ENCODE results near the gene CEP152. TPM values are rescaled to one million over a fixed set of nuclear protein-coding genes. Genes with fewer than 3 reads are reported as not detected.

Gene CEP152
- total RNA-seq, 1 experiment from 2014 or later = 28.9 TPM

- H4K20me1 ChIP-seq (ENCODE audit: insufficient read depth, low read depth, low read length) = no peaks in the 10 kb centered on the region
- peaks cover 43% of the 10 kb centered on the region for H3K79me2 ChIP-seq (ENCODE audit: low read length)
- H3K9ac ChIP-seq (ENCODE audit: low read length) = no peak overlapping the region
Measured at GRCh38 chr15:48778331-48778730, 32.5 kb downstream of the CEP152 start.

GRCh38 chr15:48777645-48778330 is 33.1 kb downstream of the CEP152 start:
- Histone ChIP-seq H3K9me2 (replicated peaks; ENCODE audit: insufficient read depth, low read length) (no peaks in the 10 kb centered on the region), H3K27ac (ENCODE audit: low read length) (no peak overlapping the region), H3K79me2 (ENCODE audit: low read length) (peaks cover 47% of the 10 kb centered on the region), H3K4me1 (ENCODE audit: low read length) (no peaks in the 10 kb centered on the region), H3K9me3 (ENCODE audit: low read length) (no peaks in the 10 kb centered on the region), H3K4me2 (ENCODE audit: low read depth, low read length, poor library complexity, severe bottlenecking) (no peak overlapping the region), H2AFZ (ENCODE audit: low read length) (no peak overlapping the region), H3K9ac (ENCODE audit: low read length) (no peak overlapping the region), H3K36me3 (ENCODE audit: insufficient read depth, low read length) (peaks cover 68% of the 10 kb centered on the region), H3K27me3 (ENCODE audit: low read length) (no peaks in the 10 kb centered on the region), H4K20me1 (ENCODE audit: insufficient read depth, low read depth, low read length) (no peaks in the 10 kb centered on the region), H3K4me3 (ENCODE audit: low read length) (no peak overlapping the region)
- DNase-seq = no peak

More at GRCh38 chr15:48778331-48778730, 32.5 kb downstream of the CEP152 start:
- no peak overlapping the region for H3K27ac ChIP-seq (ENCODE audit: low read length)
- no peak overlapping the region for H3K4me3 ChIP-seq (ENCODE audit: low read length)
- no peaks in the 10 kb centered on the region for H3K27me3 ChIP-seq (ENCODE audit: low read length)
- H3K36me3 ChIP-seq (ENCODE audit: insufficient read depth, low read length) = peaks cover 70% of the 10 kb centered on the region
- no peak overlapping the region for H2AFZ ChIP-seq (ENCODE audit: low read length)
- H3K4me1 ChIP-seq (ENCODE audit: low read length) = no peaks in the 10 kb centered on the region
- no peak for DNase-seq
- no peaks in the 10 kb centered on the region for H3K9me3 ChIP-seq (ENCODE audit: low read length)
- no peaks in the 10 kb centered on the region for H3K9me2 ChIP-seq (replicated peaks; ENCODE audit: insufficient read depth, low read length)
- no peak overlapping the region for H3K4me2 ChIP-seq (ENCODE audit: low read depth, low read length, poor library complexity, severe bottlenecking)

- H3K9ac ChIP-seq (ENCODE audit: low read length) = no peak overlapping the region
Measured at GRCh38 chr15:48775546-48775945, 35.3 kb downstream of the CEP152 start.

GRCh38 chr15:48774484-48774883 is 36.4 kb downstream of the CEP152 start:
- peaks cover 68% of the 10 kb centered on the region for H3K36me3 ChIP-seq (ENCODE audit: insufficient read depth, low read length)
- no peaks in the 10 kb centered on the region for H3K9me3 ChIP-seq (ENCODE audit: low read length)
- no peak overlapping the region for H3K4me2 ChIP-seq (ENCODE audit: low read depth, low read length, poor library complexity, severe bottlenecking)
- no peaks in the 10 kb centered on the region for H3K9me2 ChIP-seq (replicated peaks; ENCODE audit: insufficient read depth, low read length)
- no peaks in the 10 kb centered on the region for H4K20me1 ChIP-seq (ENCODE audit: insufficient read depth, low read depth, low read length)
- H3K4me3 ChIP-seq (ENCODE audit: low read length) = no peak overlapping the region
- H3K27ac ChIP-seq (ENCODE audit: low read length) = no peak overlapping the region
- H2AFZ ChIP-seq (ENCODE audit: low read length) = no peak overlapping the region
- peaks cover 7% of the 10 kb centered on the region; the same call in 1 of the 2 replicates for H3K4me1 ChIP-seq (ENCODE audit: low read length)
- H3K27me3 ChIP-seq (ENCODE audit: low read length) = no peaks in the 10 kb centered on the region
- H3K9ac ChIP-seq (ENCODE audit: low read length) = no peak overlapping the region
- peaks cover 57% of the 10 kb centered on the region for H3K79me2 ChIP-seq (ENCODE audit: low read length)
- no peak for DNase-seq

More at GRCh38 chr15:48775546-48775945, 35.3 kb downstream of the CEP152 start:
- Histone ChIP-seq H3K4me3 (ENCODE audit: low read length) (no peak overlapping the region), H3K9me2 (replicated peaks; ENCODE audit: insufficient read depth, low read length) (no peaks in the 10 kb centered on the region), H3K4me2 (ENCODE audit: low read depth, low read length, poor library complexity, severe bottlenecking) (no peak overlapping the region), H3K36me3 (ENCODE audit: insufficient read depth, low read length) (peaks cover 69% of the 10 kb centered on the region), H4K20me1 (ENCODE audit: insufficient read depth, low read depth, low read length) (no peaks in the 10 kb centered on the region), H3K27me3 (ENCODE audit: low read length) (no peaks in the 10 kb centered on the region), H3K9me3 (ENCODE audit: low read length) (no peaks in the 10 kb centered on the region), H3K79me2 (ENCODE audit: low read length) (peaks cover 53% of the 10 kb centered on the region), H3K27ac (ENCODE audit: low read length) (no peak overlapping the region), H2AFZ (ENCODE audit: low read length) (no peak overlapping the region), H3K4me1 (ENCODE audit: low read length) (peaks cover 7% of the 10 kb centered on the region; the same call in 1 of the 2 replicates)
- DNase-seq = no peak

- Histone ChIP-seq H3K4me1 (ENCODE audit: low read length) (no peaks in the 10 kb centered on the region), H3K27me3 (ENCODE audit: low read length) (no peaks in the 10 kb centered on the region), H3K9me2 (replicated peaks; ENCODE audit: insufficient read depth, low read length) (no peaks in the 10 kb centered on the region), H4K20me1 (ENCODE audit: insufficient read depth, low read depth, low read length) (no peaks in the 10 kb centered on the region), H3K9ac (ENCODE audit: low read length) (no peak overlapping the region), H3K9me3 (ENCODE audit: low read length) (no peaks in the 10 kb centered on the region), H3K27ac (ENCODE audit: low read length) (no peak overlapping the region), H2AFZ (ENCODE audit: low read length) (no peak overlapping the region), H3K4me2 (ENCODE audit: low read depth, low read length, poor library complexity, severe bottlenecking) (no peak overlapping the region), H3K4me3 (ENCODE audit: low read length) (no peak overlapping the region), H3K36me3 (ENCODE audit: insufficient read depth, low read length) (peaks cover 72% of the 10 kb centered on the region), H3K79me2 (ENCODE audit: low read length) (peaks cover 9% of the 10 kb centered on the region; the same call in 1 of the 2 replicates)
- no peak for DNase-seq
Measured at GRCh38 chr15:48766196-48766595, 44.7 kb downstream of the CEP152 start.

- no peaks in the 10 kb centered on the region for H3K27me3 ChIP-seq (ENCODE audit: low read length)
- H3K4me3 ChIP-seq (ENCODE audit: low read length) = no peak overlapping the region
- H3K9me3 ChIP-seq (ENCODE audit: low read length) = no peaks in the 10 kb centered on the region
- H3K4me1 ChIP-seq (ENCODE audit: low read length) = no peaks in the 10 kb centered on the region
- H2AFZ ChIP-seq (ENCODE audit: low read length) = no peak overlapping the region
- no peaks in the 10 kb centered on the region for H3K9me2 ChIP-seq (replicated peaks; ENCODE audit: insufficient read depth, low read length)
- H3K4me2 ChIP-seq (ENCODE audit: low read depth, low read length, poor library complexity, severe bottlenecking) = no peak overlapping the region
- peaks cover 4% of the 10 kb centered on the region; the same call in 1 of the 2 replicates for H3K79me2 ChIP-seq (ENCODE audit: low read length)
- DNase-seq = no peak
- no peak overlapping the region for H3K27ac ChIP-seq (ENCODE audit: low read length)
- no peaks in the 10 kb centered on the region for H4K20me1 ChIP-seq (ENCODE audit: insufficient read depth, low read depth, low read length)
- H3K9ac ChIP-seq (ENCODE audit: low read length) = no peak overlapping the region
- peaks cover 72% of the 10 kb centered on the region for H3K36me3 ChIP-seq (ENCODE audit: insufficient read depth, low read length)
Measured at GRCh38 chr15:48765022-48765421, 45.8 kb downstream of the CEP152 start.

GRCh38 chr15:48761393-48762158 is 49.3 kb downstream of the CEP152 start:
- no peaks in the 10 kb centered on the region for H4K20me1 ChIP-seq (ENCODE audit: insufficient read depth, low read depth, low read length)
- peaks cover 12% of the 10 kb centered on the region; the same call in 1 of the 2 replicates for H3K79me2 ChIP-seq (ENCODE audit: low read length)
- H3K9me2 ChIP-seq (replicated peaks; ENCODE audit: insufficient read depth, low read length) = no peaks in the 10 kb centered on the region
- no peak overlapping the region for H2AFZ ChIP-seq (ENCODE audit: low read length)
- DNase-seq = no peak
- no peaks in the 10 kb centered on the region for H3K9me3 ChIP-seq (ENCODE audit: low read length)
- no peaks in the 10 kb centered on the region for H3K27me3 ChIP-seq (ENCODE audit: low read length)
- H3K27ac ChIP-seq (ENCODE audit: low read length) = no peak overlapping the region
- H3K36me3 ChIP-seq (ENCODE audit: insufficient read depth, low read length) = peaks cover 65% of the 10 kb centered on the region
- no peak overlapping the region for H3K4me3 ChIP-seq (ENCODE audit: low read length)
- no peaks in the 10 kb centered on the region for H3K4me1 ChIP-seq (ENCODE audit: low read length)
- no peak overlapping the region for H3K4me2 ChIP-seq (ENCODE audit: low read depth, low read length, poor library complexity, severe bottlenecking)
- H3K9ac ChIP-seq (ENCODE audit: low read length) = no peak overlapping the region

- Histone ChIP-seq H2AFZ (ENCODE audit: low read length) (no peak overlapping the region), H3K27me3 (ENCODE audit: low read length) (no peaks in the 10 kb centered on the region), H4K20me1 (ENCODE audit: insufficient read depth, low read depth, low read length) (no peaks in the 10 kb centered on the region), H3K9me2 (replicated peaks; ENCODE audit: insufficient read depth, low read length) (no peaks in the 10 kb centered on the region), H3K79me2 (ENCODE audit: low read length) (peaks cover 20% of the 10 kb centered on the region), H3K9me3 (ENCODE audit: low read length) (no peaks in the 10 kb centered on the region), H3K27ac (ENCODE audit: low read length) (no peak overlapping the region), H3K36me3 (ENCODE audit: insufficient read depth, low read length) (peaks cover 67% of the 10 kb centered on the region), H3K4me2 (ENCODE audit: low read depth, low read length, poor library complexity, severe bottlenecking) (no peak overlapping the region), H3K9ac (ENCODE audit: low read length) (no peak overlapping the region), H3K4me3 (ENCODE audit: low read length) (no peak overlapping the region), H3K4me1 (ENCODE audit: low read length) (no peaks in the 10 kb centered on the region)
- no peak for DNase-seq
Measured at GRCh38 chr15:48759921-48760320, 50.9 kb downstream of the CEP152 start.
